Spleen (tissue), 11 donors: Measurements from ENCODE around the gene PRPF19. TPM values are rescaled to one million over a fixed set of nuclear protein-coding genes. Genes with fewer than 3 reads are reported as not detected.

ENCODE experiments used
- DNase-seq: peaks from one replicate; pipeline ENCODE4 v3.0.0-alpha.2; 2020
- H3K27ac ChIP-seq, 8 donors: fragments of 200-600 bp; sonication (generic) in 7 of 8; 1 replicate in 4 of 8; 2 replicates in 4 of 8; pipeline versions ENCODE4 v1.5.0 to v1.8.0; 2016 to 2021; ENCODE audit warnings: inconsistent platforms in 4 of 8, mild to moderate bottlenecking in 4 of 8, moderate library complexity in 1 of 8
- H3K27me3 ChIP-seq, 7 donors: fragments of 200-600 bp; sonication (generic) in 6 of 7; replicated peaks in 1 of 7; 1 replicate in 4 of 7; 2 replicates in 3 of 7; pipeline versions ENCODE4 v1.5.0 to v1.8.0; 2016 to 2021; ENCODE audit warnings: inconsistent platforms in 3 of 7, mild to moderate bottlenecking in 1 of 7
- H3K36me3 ChIP-seq, 6 donors: fragments of 200-600 bp; sonication (generic) in 5 of 6; 1 replicate in 4 of 6; 2 replicates in 2 of 6; pipeline versions ENCODE4 v1.5.0 to v1.8.0; 2016 to 2021; ENCODE audit warnings: inconsistent platforms in 2 of 6
- H3K4me1 ChIP-seq, 6 donors: fragments of 200-600 bp; sonication (generic) in 5 of 6; 1 replicate in 3 of 6; 2 replicates in 3 of 6; pipeline versions ENCODE4 v1.5.0 to v1.8.0; 2016 to 2021; ENCODE audit warnings: inconsistent platforms in 3 of 6
- H3K4me3 ChIP-seq, 8 donors: fragments of 200-600 bp; sonication (generic) in 7 of 8; 1 replicate in 4 of 8; 2 replicates in 4 of 8; pipeline versions ENCODE4 v1.5.0 to v1.8.0; 2016 to 2021; ENCODE audit warnings: inconsistent platforms in 4 of 8, mild to moderate bottlenecking in 4 of 8, moderate library complexity in 2 of 8
- H3K9me3 ChIP-seq, 8 donors: fragments of 200-600 bp; sonication (generic) in 7 of 8; 1 replicate in 4 of 8; 2 replicates in 4 of 8; pipeline versions ENCODE4 v1.5.0 to v1.8.0; 2016 to 2021; ENCODE audit warnings: inconsistent platforms in 4 of 8
- CTCF ChIP-seq, 11 experiments: fragments of 200-600 bp in 7 of 11; fragments of 450-650 bp in 4 of 11; sonication (generic) in 4 of 11; IDR thresholded peaks in 8 of 11; conservative IDR thresholded peaks in 3 of 11; 1 replicate in 7 of 11; 2 replicates in 4 of 11; pipeline versions ENCODE4 v1.4.0 to v1.8.0; 2016 to 2021; ENCODE audit warnings: antibody characterized with exemption in 11 of 11, inconsistent platforms in 4 of 11, mild to moderate bottlenecking in 1 of 11
- POLR2A ChIP-seq, 3 donors: fragments of 450-650 bp; IDR thresholded peaks; one replicate each; pipeline ENCODE4 v1.5.1; 2017; ENCODE audit warnings: antibody characterized with exemption in 3 of 3, mild to moderate bottlenecking in 1 of 3
- POLR2AphosphoS5 ChIP-seq, 3 donors: sonication (generic); formaldehyde crosslinking; IDR thresholded peaks; one replicate each; pipeline ENCODE4 v1.5.1; 2017; ENCODE audit warnings: antibody characterized with exemption in 3 of 3
- WGBS, 5 donors: extraction: QIAGEN DNeasy Blood & Tissue Kit in 3 of 5; methylation state at CpG; one replicate each; pipeline versions ENCODE4 v1.1.5 to v1.1.7; 2013 to 2018; 5-methylcytosine and 5-hydroxymethylcytosine counted together
- intact Hi-C: fragments of 100-400 bp; cut with DNase I; formaldehyde crosslinking; loops from one replicate; pipeline ENCODE4 v1.15.0; 2023; ENCODE audit warnings: low total_unique reads
- polyA plus RNA-seq, 3 donors: library from polyadenylated mRNA; stranded (reverse); fragments of 200-250 nt; gene quantifications; one replicate each; pipeline ENCODE4 v1.2.1, GENCODE V29; 2013
- total RNA-seq, 7 donors: library from RNA; depleted of rRNA in 3 of 7; stranded (reverse); fragments of >200 nt in 3 of 7; fragmentation: NEBNext Ultra II Directional in 4 of 7; extraction: Animal tissue kit (Norgen Biotek cat#: 25700) in 4 of 7; gene quantifications; one replicate each; pipeline versions ENCODE4 v1.1.0 to v1.2.1, GENCODE V29; 2016 to 2021
- donor health status: healthy with polysubstance abuse.
- donor health status: DM: no; HTN: no; CAD: no; lungs with moderate emphysema.
- donor health status: DM: no; HTN: no; CAD: no.
- donor health status: Bipolar disorder and iron deficiency.
- donor health status: healthy.
- donor health status: DM: no; HTN: no; CAD: no.
- donor health status: DM: yes; HTN: yes; CAD: no.

Gene PRPF19
- total and polyA plus RNA-seq, 10 donors, result 58.7 to 81.1 (median 70.1) TPM

- H3K27ac ChIP-seq, result peak overlapping the region; percentile 27 to 98 (median 92)
- peak overlapping the region in 1 of 8 donors; percentile 88 for H3K4me3 ChIP-seq
- WGBS, 5 donors, result 55 to 84% (median 65%) methylated on average over 6 of the region's 6 CpGs
- H3K27me3 ChIP-seq, result peaks cover 0 to 6% (median 0%) of the 10 kb centered on the region in 7 donors
- peaks cover 15 to 71% (median 52%) of the 10 kb centered on the region in 6 donors for H3K4me1 ChIP-seq
- DNase-seq, result peak; percentile 74
- TF ChIP-seq POLR2AphosphoS5 (IDR thresholded peaks at IDR 0.05) (peak in 1 of 3 donors; percentile 53), CTCF (IDR thresholded peaks at IDR 0.05 in 8 of 11, conservative IDR thresholded peaks at IDR 0.05 in 3 of 11) (no peak)
- no peaks in the 10 kb centered on the region for H3K9me3 ChIP-seq
- intact Hi-C loops, result no loop called here
- H3K36me3 ChIP-seq, result peaks cover 0 to 2% (median 0%) of the 10 kb centered on the region in 6 donors
Observed at GRCh38 chr11:60953781-60954180, 47.4 kb upstream of the PRPF19 start.

- TF ChIP-seq CTCF (IDR thresholded peaks at IDR 0.05 in 8 of 11, conservative IDR thresholded peaks at IDR 0.05 in 3 of 11), result no peak
- TF ChIP-seq POLR2AphosphoS5 (IDR thresholded peaks at IDR 0.05), result no peak
- TF ChIP-seq POLR2A (IDR thresholded peaks at IDR 0.05), result no peak
- Histone ChIP-seq H3K27me3 (peaks cover 0 to 6% (median 0%) of the 10 kb centered on the region in 7 donors), H3K9me3 (no peaks in the 10 kb centered on the region), H3K27ac (peak overlapping the region; percentile 84 to 98 (median 92)), H3K4me3 (peak overlapping the region in 7 of 8 donors; percentile 57 to 88 (median 67)), H3K4me1 (peaks cover 15 to 81% (median 60%) of the 10 kb centered on the region in 6 donors), H3K36me3 (peaks cover 0 to 12% (median 0%) of the 10 kb centered on the region in 6 donors)
- DNase-seq, result no peak
- intact Hi-C loops, result no loop called here
- 6 to 18% (median 10%) methylated on average over 3 of the region's 3 CpGs for WGBS, 5 donors
Observed at GRCh38 chr11:60952742-60953170, 46.4 kb upstream of the PRPF19 start.

GRCh38 chr11:60951904-60952741 is 45.7 kb upstream of the PRPF19 start, which contains the start of gene SLC15A3:
Gene SLC15A3, minus strand, starts transcription at chr11:60952176. Its CDS starts 625 bp downstream, at chr11:60951551.
- peaks cover 0 to 6% (median 0%) of the 10 kb centered on the region in 7 donors for H3K27me3 ChIP-seq
- TF ChIP-seq CTCF (IDR thresholded peaks at IDR 0.05 in 8 of 11, conservative IDR thresholded peaks at IDR 0.05 in 3 of 11) (no peak), POLR2AphosphoS5 (IDR thresholded peaks at IDR 0.05) (peak; percentile 74 to 84 (median 76)), POLR2A (IDR thresholded peaks at IDR 0.05) (peak in 1 of 3 donors; percentile 48)
- intact Hi-C loops, result no loop called here
- DNase-seq, result peak; percentile 95
- peak within 1 kb of the TSS; percentile 84 to 98 (median 92) for H3K27ac ChIP-seq
- 6 to 10% (median 6%) methylated on average over 23 of the region's 23 CpGs for WGBS, 5 donors
- peaks cover 0 to 19% (median 2%) of the 10 kb centered on the region in 6 donors for H3K36me3 ChIP-seq
- peaks cover 15 to 87% (median 66%) of the 10 kb centered on the region in 6 donors for H3K4me1 ChIP-seq
- peak within 1 kb of the TSS; percentile 41 to 88 (median 66) for H3K4me3 ChIP-seq
- H3K9me3 ChIP-seq, result no peaks in the 10 kb centered on the region

- intact Hi-C loops, result no loop called here
- H3K9me3 ChIP-seq, result no peaks in the 10 kb centered on the region
- WGBS, 5 donors, result 3 to 6% (median 5%) methylated on average over 6 to 8 of the region's 8 CpGs
- peaks cover 0 to 24% (median 6%) of the 10 kb centered on the region in 6 donors for H3K36me3 ChIP-seq
- H3K27me3 ChIP-seq, result peaks cover 0 to 6% (median 0%) of the 10 kb centered on the region in 7 donors
- peak overlapping the region; percentile 84 to 98 (median 92) for H3K27ac ChIP-seq
- no peak for DNase-seq
- peaks cover 15 to 93% (median 67%) of the 10 kb centered on the region in 6 donors for H3K4me1 ChIP-seq
- H3K4me3 ChIP-seq, result peak overlapping the region; percentile 41 to 88 (median 66)
- TF ChIP-seq POLR2A (IDR thresholded peaks at IDR 0.05) (no peak), POLR2AphosphoS5 (IDR thresholded peaks at IDR 0.05) (no peak), CTCF (IDR thresholded peaks at IDR 0.05 in 8 of 11, conservative IDR thresholded peaks at IDR 0.05 in 3 of 11) (no peak)
Observed at GRCh38 chr11:60951606-60951903, 45.2 kb upstream of the PRPF19 start.
